HCT116 (cell line): Measurements from ENCODE around the gene MAN2A2. TPM values are rescaled to one million over a fixed set of nuclear protein-coding genes. Genes with fewer than 3 reads are reported as not detected.

Experiments used
- ATAC-seq: fragments of 200-7000 bp; cut with Tn5 transposase; 2 replicates; pipeline ENCODE4 v1.9.1; 2020; ENCODE audit warnings: mild to moderate bottlenecking, moderate library complexity
- BruUV-seq: library from RNA; stranded (reverse); fragments of 400-500 nt; replicated peaks from 2 replicates; lab custom pipeline; 2021; lab: Mats Ljungman, UMichigan
- CTCF ChIA-PET: fragments of 300-600 bp; sonication (Branson Sonifier 250); formaldehyde crosslinking; loops from one replicate; lab custom pipeline; 2021; ENCODE audit warnings: antibody characterized with exemption; lab: Charles Lee
- POLR2A ChIA-PET: fragments of 300-600, 350-600 bp; sonication (Branson Sonifier 250); formaldehyde crosslinking; loops from one replicate; lab custom pipeline; 2021; ENCODE audit warnings: antibody characterized with exemption; lab: Charles Lee
- RAD21 ChIA-PET, 2 experiments: fragments of 300-600 bp; sonication (Branson Sonifier 250); formaldehyde crosslinking; loops; one replicate each; lab custom pipeline; 2023; ENCODE audit warnings: low total read pairs in 2 of 2; ENCODE audit not compliant: uncharacterized antibody in 2 of 2, unreplicated experiment in 2 of 2, low non-redundant PET in 1 of 2; lab: Charles Lee
- DNase-seq: peaks from one replicate; pipeline ENCODE4 v3.0.0-alpha.2; 2010; ENCODE audit warnings: low read depth, low spot score
- H2AFZ ChIP-seq: fragments of 200-600 bp; shearing (Covaris generic), sonication (generic); 2 replicates; pipeline ENCODE4 v1.6.1; 2017; ENCODE audit warnings: low read depth, mixed run types, mixed read lengths, antibody characterized with exemption, low read length; ENCODE audit not compliant: poor library complexity, severe bottlenecking
- H3K27ac ChIP-seq: 2 replicates; pipeline ENCODE4 v1.5.1; 2012; ENCODE audit warnings: low read depth, low read length
- H3K27me3 ChIP-seq: fragments of 200-600 bp; sonication (generic); 2 replicates; pipeline ENCODE4 v1.6.1; 2016; ENCODE audit warnings: mixed run types, low read length, mixed read lengths; ENCODE audit not compliant: insufficient read depth
- H3K36me3 ChIP-seq, 2 experiments: fragments of 200-500 bp in 1 of 2; fragments of 200-600 bp in 1 of 2; sonication (Bioruptor generic) in 1 of 2; sonication (generic) in 1 of 2; 2 replicates each; pipeline versions ENCODE4 v1.5.1 to v1.6.1; 2014 to 2016; ENCODE audit warnings: low read length in 2 of 2, inconsistent platforms in 1 of 2, mixed read lengths in 1 of 2, mixed run types in 1 of 2; ENCODE audit not compliant: insufficient read depth in 2 of 2, control insufficient read depth in 1 of 2
- H3K4me1 ChIP-seq, 2 experiments: fragments of 200-600 bp in 1 of 2; sonication (generic) in 1 of 2; 2 replicates each; pipeline versions ENCODE4 v1.5.1 to v1.6.1; 2012 to 2017; ENCODE audit warnings: low read length in 2 of 2, inconsistent platforms in 1 of 2, mild to moderate bottlenecking in 1 of 2, mixed read lengths in 1 of 2, mixed run types in 1 of 2, moderate library complexity in 1 of 2; ENCODE audit not compliant: insufficient read depth in 2 of 2, control insufficient read depth in 1 of 2
- H3K4me2 ChIP-seq: fragments of 200-600 bp; sonication (generic); 2 replicates; pipeline ENCODE4 v1.6.1; 2017; ENCODE audit warnings: mixed run types, low read length, mixed read lengths
- H3K4me3 ChIP-seq, 2 experiments: fragments of 200-600 bp in 1 of 2; sonication (generic) in 1 of 2; replicated peaks in 1 of 2; 2 replicates each; pipeline ENCODE4 v1.5.1; 2011 to 2016; ENCODE audit warnings: low read length in 2 of 2, control low read depth in 1 of 2, low read depth in 1 of 2, mild to moderate bottlenecking in 1 of 2, mixed read lengths in 1 of 2, mixed run types in 1 of 2
- H3K79me2 ChIP-seq: fragments of 200-600 bp; sonication (generic); 2 replicates; pipeline ENCODE4 v1.6.1; 2017; ENCODE audit warnings: mild to moderate bottlenecking, mixed run types, low read length, moderate library complexity, mixed read lengths; ENCODE audit not compliant: insufficient read depth
- H3K9ac ChIP-seq: fragments of 200-600 bp; sonication (generic); 2 replicates; pipeline ENCODE4 v1.6.1; 2016; ENCODE audit warnings: low read length, mixed read lengths
- H3K9me2 ChIP-seq: fragments of 200-600 bp; sonication (generic), shearing (Covaris generic); 2 replicates; pipeline ENCODE4 v1.6.1; 2017; ENCODE audit warnings: mixed run types, mild to moderate bottlenecking, moderate library complexity; ENCODE audit not compliant: insufficient read depth
- H3K9me3 ChIP-seq, 2 experiments: fragments of 200-500 bp in 1 of 2; fragments of 200-600 bp in 1 of 2; sonication (Bioruptor generic) in 1 of 2; sonication (generic) in 1 of 2; 2 replicates each; pipeline ENCODE4 v1.6.1; 2014 to 2017; ENCODE audit warnings: low read length in 2 of 2, mixed read lengths in 2 of 2, inconsistent platforms in 1 of 2, low read depth in 1 of 2, mild to moderate bottlenecking in 1 of 2, mixed run types in 1 of 2, moderate library complexity in 1 of 2; ENCODE audit not compliant: control insufficient read depth in 1 of 2, insufficient read depth in 1 of 2
- H4K20me1 ChIP-seq: fragments of 200-600 bp; sonication (generic), shearing (Covaris generic); 2 replicates; pipeline ENCODE4 v1.6.1; 2017; ENCODE audit warnings: mixed run types, mild to moderate bottlenecking, moderate library complexity; ENCODE audit not compliant: insufficient read depth
- CBX3 ChIP-seq: IDR thresholded peaks from 2 replicates; pipeline ENCODE4 v1.6.1; 2012; ENCODE audit warnings: low read depth
- CEBPB ChIP-seq: IDR thresholded peaks from 2 replicates; pipeline ENCODE4 v1.6.1; 2012; ENCODE audit warnings: low read depth
- POLR2A ChIP-seq: IDR thresholded peaks from 2 replicates; pipeline ENCODE4 v1.7.0; 2011; ENCODE audit warnings: borderline replicate concordance; ENCODE audit not compliant: insufficient read depth, insufficient read length; ENCODE audit errors: extremely low read depth
- SIN3A ChIP-seq: IDR thresholded peaks from 2 replicates; pipeline ENCODE4 v1.6.1; 2012; ENCODE audit warnings: low read depth
- TCF7L2 ChIP-seq: IDR thresholded peaks from 2 replicates; pipeline ENCODE4 v1.7.0; 2011; ENCODE audit warnings: borderline replicate concordance, inconsistent platforms; ENCODE audit not compliant: insufficient read depth, insufficient read length; ENCODE audit errors: extremely low read depth
- ZBTB33 ChIP-seq: IDR thresholded peaks from 2 replicates; pipeline ENCODE4 v1.6.1; 2011; ENCODE audit warnings: mild to moderate bottlenecking, low read length, moderate library complexity; ENCODE audit not compliant: insufficient replicate concordance; ENCODE audit errors: extremely low read depth
- ZFX ChIP-seq: fragments of 450-650 bp; IDR thresholded peaks from 2 replicates; pipeline ENCODE4 v1.6.1; 2017
- intact Hi-C: fragments of 100-400 bp; cut with micrococcal nuclease; formaldehyde crosslinking; loops from 2 replicates; pipeline ENCODE4 v1.10.0; 2022
- total RNA-seq: library from RNA; stranded (reverse); gene quantifications from one replicate; pipeline ENCODE4 v1.2.1, GENCODE V29; 2021; ENCODE audit not compliant: unreplicated experiment
- TF ChIP-seq, protein P1 (sequence below): IDR thresholded peaks from 2 replicates; pipeline ENCODE4 v1.6.1; 2012

MAN2A2 gene
- total RNA-seq, 1 experiment from 2014 or later: 44.9 TPM

GRCh38 chr15:90954712-90955623 lies 51.9 kb downstream of the MAN2A2 start, which contains the start of gene RCCD1 (continued):
- TF ChIP-seq ZBTB33 (no peak), ZFX (peak; percentile 92), CBX3 (no peak), POLR2A (peak; percentile 84), CEBPB (no peak)

DNA sequence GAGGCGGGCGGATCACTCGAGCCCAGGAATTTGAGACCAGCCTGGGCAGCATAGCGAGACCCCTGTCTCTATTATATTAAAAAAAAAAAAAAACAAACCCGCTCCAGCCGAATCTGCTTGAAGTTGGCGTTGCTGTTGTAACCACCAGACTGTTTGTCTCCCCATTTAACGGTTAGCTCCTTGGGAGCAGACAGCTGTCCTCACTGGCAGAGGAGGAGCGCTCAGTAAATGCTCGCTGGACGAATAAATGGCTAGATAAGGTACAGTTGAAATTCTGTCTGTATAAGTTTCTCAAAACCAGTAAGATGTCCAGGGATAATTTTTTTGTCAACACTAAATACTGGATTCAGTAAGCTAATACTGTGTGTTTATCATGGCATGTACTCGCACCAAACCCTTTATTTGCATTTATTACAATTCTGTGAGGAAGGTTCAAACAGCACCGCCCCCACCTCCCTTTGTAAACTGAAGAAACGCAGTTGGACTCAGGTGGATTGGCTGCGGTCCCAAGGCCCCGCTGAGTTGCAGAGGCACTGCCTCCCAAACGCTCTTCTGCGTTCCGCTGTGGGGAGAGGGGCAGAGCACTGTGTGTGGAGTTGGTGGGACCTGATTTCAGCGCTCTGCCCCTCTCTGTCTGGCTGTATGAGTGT lies 52.6 kb downstream of the MAN2A2 start:
- Histone ChIP-seq H4K20me1 (no peaks in the 10 kb centered on the region), H3K9me2 (no peaks in the 10 kb centered on the region), H2AFZ (no peak overlapping the region), H3K79me2 (peaks cover 24% of the 10 kb centered on the region), H3K9me3 (no peaks in the 10 kb centered on the region), H3K27me3 (no peaks in the 10 kb centered on the region), H3K27ac (peak overlapping the region; percentile 97), H3K4me3 (peak overlapping the region; percentile 71 to 75), H3K4me2 (peak overlapping the region; percentile 93), H3K36me3 (peaks cover 5 to 13% of the 10 kb centered on the region in 2 experiments; a peak in 3 of 4 replicates), H3K9ac (peak overlapping the region; percentile 97), H3K4me1 (peaks cover 11 to 23% of the 10 kb centered on the region in 2 experiments)
- TF ChIP-seq, protein P1, sequence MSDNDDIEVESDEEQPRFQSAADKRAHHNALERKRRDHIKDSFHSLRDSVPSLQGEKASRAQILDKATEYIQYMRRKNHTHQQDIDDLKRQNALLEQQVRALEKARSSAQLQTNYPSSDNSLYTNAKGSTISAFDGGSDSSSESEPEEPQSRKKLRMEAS: no peak
- TF ChIP-seq TCF7L2 (peak; percentile 13), SIN3A (no peak)
- TSS peak; percentile 68 for BruUV-seq
- ATAC-seq: no peak
- DNase-seq: no peak
- intact Hi-C loops: loop anchor here (2.0 kb wide), 1 partner anchor 21 kb away; the partner anchor contains the start of gene UNC45A
- CTCF ChIA-PET: interaction anchor here (1.3 to 4.0 kb wide), 2 partner anchors 22 to 63 kb away, joined by 4 to 35 read pairs; partner anchors contain the start of genes HDDC3 and UNC45A
- POLR2A ChIA-PET: no interaction called here
- RAD21 ChIA-PET: interaction anchor here in 1 of 2 experiments (1.1 to 1.6 kb wide), 2 partner anchors 23 to 77 kb away, joined by 3 read pairs; partner anchors contain the start of gene HDDC3
